H9 (cell line): Measurements from ENCODE around the gene SYNE2. TPM values are rescaled to one million over a fixed set of nuclear protein-coding genes. Genes with fewer than 3 reads are reported as not detected.
A peak's percentile ranks its signal among the peaks of the same experiment; 100 is the strongest.

ENCODE experiments used
- DNase-seq: peaks from one replicate; pipeline ENCODE4 v3.0.0-alpha.2; 2017
- H2AFZ ChIP-seq: one replicate; pipeline ENCODE4 v1.6.1; 2013; ENCODE audit warnings: mild to moderate bottlenecking, low read length, control low read depth, moderate library complexity
- H2AK5ac ChIP-seq: 2 replicates; pipeline ENCODE4 v1.6.1; 2013; ENCODE audit warnings: low read length, control low read depth, mixed read lengths; ENCODE audit not compliant: insufficient read length
- H2BK120ac ChIP-seq: one replicate; pipeline ENCODE4 v1.6.1; 2013; ENCODE audit warnings: low read depth, mild to moderate bottlenecking, low read length, control low read depth, inconsistent platforms; ENCODE audit not compliant: poor library complexity, severe bottlenecking
- H2BK12ac ChIP-seq: 2 replicates; pipeline ENCODE4 v1.6.1; 2013; ENCODE audit warnings: low read length, control low read depth, mixed read lengths, low read depth; ENCODE audit not compliant: insufficient read length
- H2BK15ac ChIP-seq: 2 replicates; pipeline ENCODE4 v1.6.1; 2013; ENCODE audit warnings: low read depth, low read length, control low read depth
- H2BK20ac ChIP-seq: one replicate; pipeline ENCODE4 v1.6.1; 2013; ENCODE audit warnings: low read depth, mild to moderate bottlenecking, low read length, control low read depth, inconsistent platforms; ENCODE audit not compliant: poor library complexity, severe bottlenecking
- H2BK5ac ChIP-seq: 2 replicates; pipeline ENCODE4 v1.6.1; 2013; ENCODE audit warnings: low read length, control low read depth, mixed read lengths; ENCODE audit not compliant: insufficient read length
- H3K14ac ChIP-seq: 2 replicates; pipeline ENCODE4 v1.6.1; 2013; ENCODE audit warnings: low read length, control low read depth; ENCODE audit not compliant: insufficient read depth
- H3K18ac ChIP-seq: 2 replicates; pipeline ENCODE4 v1.6.1; 2013; ENCODE audit warnings: low read depth, mild to moderate bottlenecking, mixed read lengths, low read length, control low read depth; ENCODE audit not compliant: insufficient read length
- H3K23ac ChIP-seq: 2 replicates; pipeline ENCODE4 v1.6.1; 2013; ENCODE audit warnings: low read length, control low read depth, mixed read lengths, low read depth; ENCODE audit not compliant: insufficient read length
- H3K23me2 ChIP-seq: 2 replicates; pipeline ENCODE4 v1.6.1; 2013; ENCODE audit warnings: low read depth, mild to moderate bottlenecking, mixed read lengths, low read length, control low read depth; ENCODE audit not compliant: insufficient read length, poor library complexity, severe bottlenecking
- H3K27ac ChIP-seq: 2 replicates; pipeline ENCODE4 v1.5.1; 2013; ENCODE audit warnings: low read length, control low read depth, mixed read lengths, low read depth; ENCODE audit not compliant: insufficient read length
- H3K27me3 ChIP-seq: 2 replicates; pipeline ENCODE4 v1.6.1; 2013; ENCODE audit warnings: low read length, control low read depth, inconsistent platforms; ENCODE audit not compliant: insufficient read depth
- H3K4ac ChIP-seq: 2 replicates; pipeline ENCODE4 v1.6.1; 2013; ENCODE audit warnings: low read depth, mild to moderate bottlenecking, control low read depth, inconsistent platforms, low read length, moderate library complexity
- H3K4me1 ChIP-seq: 2 replicates; pipeline ENCODE4 v1.6.1; 2013; ENCODE audit warnings: low read length, control low read depth, inconsistent platforms; ENCODE audit not compliant: insufficient read depth
- H3K4me2 ChIP-seq: 2 replicates; pipeline ENCODE4 v1.6.1; 2013; ENCODE audit warnings: low read length, control low read depth, mixed read lengths; ENCODE audit not compliant: insufficient read length, insufficient read depth
- H3K56ac ChIP-seq: 2 replicates; pipeline ENCODE4 v1.6.1; 2013; ENCODE audit warnings: low read depth, mild to moderate bottlenecking, mixed read lengths, low read length, control low read depth; ENCODE audit not compliant: insufficient read length
- H3K79me1 ChIP-seq: 2 replicates; pipeline ENCODE4 v1.6.1; 2013; ENCODE audit warnings: low read depth, mild to moderate bottlenecking, moderate library complexity, low read length, control low read depth, inconsistent platforms; ENCODE audit not compliant: insufficient read depth, poor library complexity, severe bottlenecking
- H3K79me2 ChIP-seq: 2 replicates; pipeline ENCODE4 v1.6.1; 2013; ENCODE audit warnings: low read length, control low read depth, inconsistent platforms; ENCODE audit not compliant: insufficient read depth
- H3K9ac ChIP-seq: 2 replicates; pipeline ENCODE4 v1.6.1; 2013; ENCODE audit warnings: low read length, control low read depth, mixed read lengths; ENCODE audit not compliant: insufficient read length; ENCODE audit errors: extremely low read depth
- H3K9me3 ChIP-seq: one replicate; pipeline ENCODE4 v1.6.1; 2013; ENCODE audit warnings: low read depth, low read length, inconsistent platforms; ENCODE audit not compliant: control insufficient read depth
- H3T11ph ChIP-seq: one replicate; pipeline ENCODE4 v1.6.1; 2013; ENCODE audit warnings: mild to moderate bottlenecking, low read length, control low read depth, inconsistent platforms
- H4K20me1 ChIP-seq: one replicate; pipeline ENCODE4 v1.6.1; 2013; ENCODE audit not compliant: control insufficient read depth, insufficient read length, insufficient read depth
- H4K5ac ChIP-seq: 2 replicates; pipeline ENCODE4 v1.6.1; 2013; ENCODE audit warnings: low read depth, mild to moderate bottlenecking, mixed read lengths, low read length, control low read depth; ENCODE audit not compliant: insufficient read length
- H4K8ac ChIP-seq: replicated peaks from 2 replicates; pipeline ENCODE4 v1.6.1; 2013; ENCODE audit warnings: low read length, control low read depth, mixed read lengths, low read depth; ENCODE audit not compliant: insufficient read length
- H4K91ac ChIP-seq: 2 replicates; pipeline ENCODE4 v1.6.1; 2013; ENCODE audit warnings: low read depth, mild to moderate bottlenecking, moderate library complexity, mixed read lengths, low read length, control low read depth; ENCODE audit not compliant: insufficient read length
- H3K27ac Mint-ChIP-seq, 3 experiments: 2 replicates in 2 of 3; 3 replicates in 1 of 3; pipeline ENCODE4 v1.8.0; 2020 to 2021; ENCODE audit warnings: mixed read lengths in 3 of 3, mild to moderate bottlenecking in 1 of 3, moderate library complexity in 1 of 3
- H3K27me3 Mint-ChIP-seq: 2 replicates; pipeline ENCODE4 v1.8.0; 2021; ENCODE audit warnings: low read depth, mild to moderate bottlenecking, moderate library complexity, mixed read lengths
- H3K36me3 Mint-ChIP-seq, 3 experiments: 2 replicates in 2 of 3; 3 replicates in 1 of 3; pipeline ENCODE4 v1.8.0; 2020 to 2021; ENCODE audit warnings: low read depth in 3 of 3, mixed read lengths in 3 of 3; ENCODE audit not compliant: insufficient read depth in 1 of 3
- H3K4me1 Mint-ChIP-seq, 2 experiments: 2 replicates each; pipeline ENCODE4 v1.8.0; 2020; ENCODE audit warnings: mixed read lengths in 2 of 2
- H3K4me3 Mint-ChIP-seq, 2 experiments: 2 replicates in 1 of 2; 3 replicates in 1 of 2; pipeline ENCODE4 v1.8.0; 2020 to 2021; ENCODE audit warnings: mild to moderate bottlenecking in 2 of 2, mixed read lengths in 2 of 2, moderate library complexity in 1 of 2
- H3K9me3 Mint-ChIP-seq, 2 experiments: 2 replicates in 1 of 2; 3 replicates in 1 of 2; pipeline ENCODE4 v1.8.0; 2020; ENCODE audit warnings: mild to moderate bottlenecking in 2 of 2, mixed read lengths in 2 of 2, moderate library complexity in 1 of 2
- WGBS: extraction: QIAGEN DNeasy Blood & Tissue Kit; methylation state at CpG from one replicate; pipeline ENCODE4 v1.1.7; 2013; ENCODE audit warnings: missing lambda C conversion rate, low lambda C conversion rate, mixed read lengths; ENCODE audit not compliant: insufficient read length; ENCODE audit errors: extremely low coverage; 5-methylcytosine and 5-hydroxymethylcytosine counted together
- total RNA-seq: library from RNA; stranded (reverse); gene quantifications from 2 replicates; pipeline ENCODE4 v1.2.1, GENCODE V29; 2021
- TF ChIP-seq, protein P1 (sequence below): fragments of 200-600 bp; sonication (generic); conservative IDR thresholded peaks from 3 replicates; pipeline ENCODE4 v1.8.0; 2021; ENCODE audit warnings: antibody characterized with exemption, mild to moderate bottlenecking

Gene SYNE2
- total RNA-seq, 1 experiment from 2014 or later: 43.3 TPM

GRCh38 chr14:64193821-64194220, 341.0 kb downstream of the SYNE2 start:
- Histone ChIP-seq H3K27me3 (no peaks in the 10 kb centered on the region), H3T11ph (no peak overlapping the region), H3K23ac (no peak overlapping the region), H2AK5ac (no peak overlapping the region), H3K9me3 (no peaks in the 10 kb centered on the region), H3K79me1 (no peaks in the 10 kb centered on the region), H3K27ac (no peak overlapping the region), H3K14ac (no peak overlapping the region), H3K4me1 (no peaks in the 10 kb centered on the region; the same call in 1 of the 2 replicates), H4K20me1 (no peaks in the 10 kb centered on the region), H2BK15ac (no peak overlapping the region), H3K18ac (no peak overlapping the region), H3K4ac (no peak overlapping the region), H3K23me2 (peaks cover 4% of the 10 kb centered on the region), H3K9ac (no peak overlapping the region), H2BK20ac (no peak overlapping the region), H4K91ac (no peak overlapping the region), H2BK12ac (no peak overlapping the region), H2BK5ac (no peak overlapping the region), H3K56ac (no peak overlapping the region), H2BK120ac (no peak overlapping the region), H4K5ac (no peak overlapping the region), H3K4me2 (no peak overlapping the region), H4K8ac (no peak overlapping the region), H3K79me2 (no peaks in the 10 kb centered on the region), H2AFZ (no peak overlapping the region)
- peak overlapping the region in 1 of 3 experiments; percentile 76; a peak in 1 of 7 replicates for H3K27ac Mint-ChIP-seq
- H3K4me3 Mint-ChIP-seq: no peak overlapping the region
- no CpG with 5 or more reads among the region's 2 CpGs for WGBS
- no peaks in the 10 kb centered on the region for H3K27me3 Mint-ChIP-seq
- TF ChIP-seq, protein P1, sequence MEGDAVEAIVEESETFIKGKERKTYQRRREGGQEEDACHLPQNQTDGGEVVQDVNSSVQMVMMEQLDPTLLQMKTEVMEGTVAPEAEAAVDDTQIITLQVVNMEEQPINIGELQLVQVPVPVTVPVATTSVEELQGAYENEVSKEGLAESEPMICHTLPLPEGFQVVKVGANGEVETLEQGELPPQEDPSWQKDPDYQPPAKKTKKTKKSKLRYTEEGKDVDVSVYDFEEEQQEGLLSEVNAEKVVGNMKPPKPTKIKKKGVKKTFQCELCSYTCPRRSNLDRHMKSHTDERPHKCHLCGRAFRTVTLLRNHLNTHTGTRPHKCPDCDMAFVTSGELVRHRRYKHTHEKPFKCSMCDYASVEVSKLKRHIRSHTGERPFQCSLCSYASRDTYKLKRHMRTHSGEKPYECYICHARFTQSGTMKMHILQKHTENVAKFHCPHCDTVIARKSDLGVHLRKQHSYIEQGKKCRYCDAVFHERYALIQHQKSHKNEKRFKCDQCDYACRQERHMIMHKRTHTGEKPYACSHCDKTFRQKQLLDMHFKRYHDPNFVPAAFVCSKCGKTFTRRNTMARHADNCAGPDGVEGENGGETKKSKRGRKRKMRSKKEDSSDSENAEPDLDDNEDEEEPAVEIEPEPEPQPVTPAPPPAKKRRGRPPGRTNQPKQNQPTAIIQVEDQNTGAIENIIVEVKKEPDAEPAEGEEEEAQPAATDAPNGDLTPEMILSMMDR: no peak
- no peaks in the 10 kb centered on the region; a peak in 1 of 5 replicates for H3K9me3 Mint-ChIP-seq
- DNase-seq: no peak
- peaks cover 17 to 41% (median 24%) of the 10 kb centered on the region in 3 experiments; a peak in 6 of 7 replicates for H3K36me3 Mint-ChIP-seq
- H3K4me1 Mint-ChIP-seq: peaks cover 62 to 64% of the 10 kb centered on the region in 2 experiments
